ENCODE results near the gene AKT3.

Gene AKT3

GRCh38 chr1:243482141-243483022 lies 367.7 kb downstream of the AKT3 start:
- peak; percentile 81 for DNase-seq

DNA sequence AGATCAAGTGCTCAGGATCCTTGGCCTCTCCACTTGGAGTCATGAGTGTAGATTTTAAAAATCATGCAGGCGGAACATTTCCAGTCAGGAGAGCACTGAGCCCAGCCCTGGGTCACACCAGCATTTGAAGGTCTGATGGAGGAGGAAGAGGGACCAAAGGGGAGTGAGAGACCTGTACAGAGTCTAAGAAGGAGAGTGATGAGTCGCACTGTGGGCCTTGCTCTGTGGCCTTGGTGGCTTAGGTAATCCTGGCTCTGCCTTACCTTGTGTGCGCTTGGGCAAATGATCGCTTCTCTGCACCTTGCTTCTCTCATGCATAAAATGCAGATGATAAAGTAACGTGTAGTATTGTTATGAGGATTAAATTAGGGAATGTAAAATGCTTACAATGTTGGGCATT lies 368.9 kb downstream of the AKT3 start:
- DNase-seq = no peak

DNA sequence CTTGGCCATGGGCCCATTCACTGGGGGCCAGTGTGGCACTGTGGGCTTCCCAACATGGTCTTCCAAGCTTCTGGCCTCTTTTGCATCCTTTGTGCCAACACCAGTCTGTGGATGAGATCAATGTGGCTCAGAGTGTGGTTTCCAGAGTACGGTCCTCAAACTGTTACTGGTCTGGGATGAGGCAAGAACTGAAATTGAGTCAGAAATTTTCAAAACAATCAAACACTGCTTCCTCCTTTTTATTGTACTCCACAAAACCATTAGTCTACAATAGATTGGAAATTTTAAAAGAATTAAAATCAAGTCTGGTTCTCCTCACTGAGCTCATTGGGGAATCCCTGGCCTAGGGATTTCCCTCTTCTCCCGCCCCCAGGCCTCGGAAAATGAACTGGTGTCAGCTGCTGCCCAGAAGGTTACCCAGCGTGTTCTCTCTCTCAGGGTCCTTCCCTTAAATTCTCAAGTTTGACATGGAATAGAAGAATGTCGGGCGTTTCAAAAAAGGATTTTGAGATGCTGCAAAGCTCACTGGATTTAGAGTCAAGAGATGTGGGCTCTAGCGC lies 372.2 kb downstream of the AKT3 start:
- no peak for DNase-seq

GRCh38 chr1:243475966-243476365 lies 374.1 kb downstream of the AKT3 start:
- DNase-seq = peak; percentile 76

GRCh38 chr1:243474906-243475305 lies 375.1 kb downstream of the AKT3 start:
- DNase-seq = peak; percentile 63

DNA sequence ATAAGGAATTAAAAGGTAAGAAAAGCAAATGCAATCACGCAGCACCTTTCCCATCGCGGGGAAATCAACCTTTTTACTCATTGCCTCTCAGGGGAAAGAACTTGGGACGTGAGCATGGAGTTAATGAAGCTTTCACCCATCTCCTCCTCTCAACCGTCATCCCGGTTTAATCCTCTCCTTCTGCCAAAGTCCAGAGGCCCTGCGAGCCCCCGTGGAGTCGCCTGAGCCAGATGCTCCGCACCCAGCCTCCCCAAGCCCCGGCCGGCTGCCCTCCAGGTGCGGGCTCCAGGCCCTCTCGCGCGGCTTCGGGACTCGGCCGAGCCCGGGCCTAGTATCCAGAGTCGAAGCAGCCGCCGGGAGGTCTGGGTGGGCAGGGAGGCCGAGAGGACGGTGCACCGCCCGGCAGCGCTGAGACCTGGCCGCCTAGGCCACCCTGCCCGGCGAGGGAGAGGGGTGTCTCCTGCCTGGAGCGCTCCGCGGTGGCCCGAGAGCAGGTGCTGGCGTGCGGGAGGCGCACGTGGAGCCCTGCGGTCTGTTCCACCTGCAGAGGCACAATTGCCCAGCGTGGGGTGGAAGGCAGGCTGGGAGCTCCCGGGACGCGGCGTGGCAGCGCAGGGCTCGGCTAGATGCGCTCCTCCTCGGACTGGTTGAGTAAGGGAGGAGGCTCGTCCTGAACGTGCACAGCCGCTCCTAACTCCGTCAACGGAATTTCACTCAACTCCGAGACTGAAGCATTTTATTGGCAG lies 375.7 kb downstream of the AKT3 start:
- peak; percentile 84 for DNase-seq

GRCh38 chr1:243473227-243474135 lies 376.6 kb downstream of the AKT3 start:
- DNase-seq = peak; percentile 78

DNA sequence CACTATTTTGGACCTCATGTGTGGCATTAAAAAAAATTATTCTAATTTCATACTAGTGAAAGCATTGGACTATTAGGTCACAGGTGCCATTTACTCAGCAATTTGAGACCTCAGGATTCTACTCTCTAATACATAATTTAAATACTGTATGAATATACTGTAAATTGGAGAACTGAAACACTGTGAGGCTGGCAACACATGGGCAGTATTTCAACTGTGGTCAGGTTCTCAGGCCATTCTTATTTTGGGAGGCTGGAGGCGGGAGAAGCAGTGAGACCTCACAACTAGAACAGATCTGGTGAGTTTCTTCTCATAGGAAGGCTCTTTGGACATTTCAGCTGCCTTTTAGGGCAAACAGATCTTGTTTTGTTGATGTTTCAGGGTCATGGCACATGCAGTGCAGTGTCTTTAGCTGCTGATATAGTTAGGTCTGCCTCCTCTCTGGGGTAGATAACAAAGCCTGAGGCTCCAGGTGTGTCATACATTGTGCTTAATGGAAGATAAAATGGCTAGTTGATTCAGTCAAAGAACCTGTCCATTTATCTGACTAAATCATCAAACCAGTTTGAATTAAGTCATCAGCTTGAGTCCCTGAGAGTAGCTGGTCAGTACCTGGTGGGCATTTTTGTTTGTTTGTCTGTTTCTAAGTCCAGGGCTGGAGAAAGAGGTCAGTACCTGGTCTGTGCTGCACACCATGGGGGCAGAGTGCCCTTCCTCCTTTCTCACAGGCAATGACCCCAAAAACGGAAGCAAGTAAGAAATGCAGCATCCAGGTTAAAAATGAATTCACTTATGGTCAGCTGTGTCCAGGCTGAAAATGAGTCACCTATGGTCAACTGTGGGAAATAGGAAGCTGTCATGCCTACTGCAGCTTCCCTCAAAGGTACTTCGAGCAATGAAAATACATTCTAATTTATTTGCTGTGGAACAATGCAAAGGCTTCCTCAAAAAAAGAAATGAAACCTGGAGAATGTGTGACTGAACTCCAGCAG lies 378.0 kb downstream of the AKT3 start:
- DNase-seq = peak; percentile 39

DNA sequence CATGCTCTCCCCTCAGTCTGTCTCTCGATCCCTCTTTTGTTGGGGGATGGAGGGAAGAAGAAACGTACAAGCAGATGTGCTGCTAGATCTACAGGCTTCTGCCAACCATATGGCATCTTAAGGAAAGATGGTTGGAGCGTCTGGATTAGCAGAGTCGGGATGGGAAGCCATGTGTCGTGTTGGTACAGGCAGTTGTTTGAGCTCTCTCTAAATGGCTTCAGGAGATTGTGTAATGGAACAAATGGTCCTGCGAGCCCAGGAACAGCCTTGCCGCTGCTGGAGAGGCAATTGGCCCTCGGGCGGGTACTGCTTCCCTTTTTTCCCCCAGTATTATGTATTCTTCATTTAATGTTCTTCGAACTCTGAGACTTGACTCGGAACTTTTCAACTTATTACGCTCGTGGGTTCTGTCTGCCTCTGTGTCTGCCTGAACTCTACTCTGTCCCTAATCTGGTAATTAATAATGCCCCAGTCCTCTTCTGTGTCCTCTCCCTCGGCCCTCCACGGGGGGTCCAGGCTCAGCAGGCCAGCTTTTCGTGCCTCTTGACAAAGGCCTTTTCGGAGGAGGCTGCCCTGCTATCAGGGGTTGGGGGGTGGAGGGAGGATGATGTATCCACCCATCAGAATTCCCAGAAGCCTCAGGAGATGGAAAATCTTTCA lies 378.9 kb downstream of the AKT3 start:
- DNase-seq = peak; percentile 84

- peak; percentile 67 for DNase-seq
Observed at GRCh38 chr1:243470502-243470901, 379.5 kb downstream of the AKT3 start.

DNA sequence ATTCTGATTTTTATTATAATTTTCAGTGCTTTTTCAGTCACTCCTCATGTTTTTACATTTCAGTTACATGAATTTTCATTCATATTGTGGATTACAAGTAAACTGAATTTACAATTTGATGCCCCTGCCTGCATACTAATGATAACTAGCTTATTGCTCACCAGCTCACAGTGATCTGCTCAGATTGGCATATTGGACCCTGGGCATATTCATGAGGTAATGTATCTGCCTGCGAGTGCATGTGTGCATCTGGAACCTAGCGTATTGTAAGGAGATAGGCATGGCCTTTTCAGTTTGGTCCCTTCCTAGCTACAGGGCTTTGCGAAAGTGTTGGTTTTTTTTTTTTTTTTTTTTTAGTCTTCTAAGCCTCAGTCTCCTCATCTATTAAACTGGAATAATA lies 380.5 kb downstream of the AKT3 start:
- DNase-seq = no peak

GRCh38 chr1:243465738-243466137 lies 384.3 kb downstream of the AKT3 start:
- no peak for DNase-seq

DNA sequence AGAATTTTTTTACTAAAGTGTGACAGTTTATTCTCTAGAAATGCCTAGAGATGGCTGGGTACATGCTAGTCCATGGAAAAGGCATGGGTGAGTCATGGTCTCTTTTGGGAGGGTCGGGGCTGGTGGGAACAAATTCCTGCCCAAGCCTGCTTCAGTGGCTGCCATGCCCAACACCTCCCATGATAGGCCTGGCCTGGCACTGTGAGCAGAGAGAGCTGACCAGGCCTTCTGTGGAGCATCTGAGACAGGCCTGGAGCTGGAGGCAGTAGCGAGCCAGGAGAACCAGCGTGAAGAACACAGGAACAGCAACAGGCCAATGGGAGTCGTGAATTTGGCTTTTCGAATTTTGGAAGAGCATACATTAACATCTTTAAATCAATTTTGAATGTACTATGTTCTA lies 385.0 kb downstream of the AKT3 start:
- DNase-seq = no peak

DNA sequence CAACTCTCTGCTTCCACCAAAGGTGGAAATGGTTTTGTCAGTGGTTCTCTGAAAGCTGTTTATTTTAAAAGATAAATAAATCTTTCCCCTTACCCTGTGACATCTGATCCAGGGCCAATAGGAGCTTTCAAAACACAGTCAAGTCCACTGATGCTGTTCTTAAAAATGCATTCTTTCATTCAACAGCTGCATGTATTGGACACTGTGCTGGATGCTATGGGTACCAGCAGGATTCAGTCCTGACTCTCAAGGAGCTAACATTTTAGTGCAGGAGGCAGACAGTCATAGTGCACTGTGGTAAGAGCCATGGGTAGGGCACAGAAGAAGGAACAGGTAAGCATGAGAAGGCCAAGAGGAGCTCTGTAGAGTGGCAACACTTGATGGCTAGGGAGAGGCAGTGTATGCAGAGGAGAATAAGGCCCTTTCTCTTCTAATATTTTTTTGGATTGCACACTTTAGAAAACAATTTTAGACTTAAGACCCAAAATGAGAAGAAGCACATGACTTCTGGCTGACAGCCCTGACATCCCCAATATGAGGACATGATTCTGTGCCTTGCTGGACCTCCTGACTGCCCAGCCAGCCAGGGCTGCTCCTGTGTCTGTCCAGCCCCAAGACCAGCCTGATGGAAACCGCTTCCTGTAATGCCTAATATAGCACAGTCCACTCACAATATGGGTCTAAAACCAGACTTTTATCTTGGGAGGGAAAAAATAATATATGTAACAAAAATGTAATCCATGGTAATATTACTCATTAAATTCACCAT lies 386.9 kb downstream of the AKT3 start:
- no peak for DNase-seq

- DNase-seq = no peak
Observed at GRCh38 chr1:243461700-243462099, 388.3 kb downstream of the AKT3 start.

DNA sequence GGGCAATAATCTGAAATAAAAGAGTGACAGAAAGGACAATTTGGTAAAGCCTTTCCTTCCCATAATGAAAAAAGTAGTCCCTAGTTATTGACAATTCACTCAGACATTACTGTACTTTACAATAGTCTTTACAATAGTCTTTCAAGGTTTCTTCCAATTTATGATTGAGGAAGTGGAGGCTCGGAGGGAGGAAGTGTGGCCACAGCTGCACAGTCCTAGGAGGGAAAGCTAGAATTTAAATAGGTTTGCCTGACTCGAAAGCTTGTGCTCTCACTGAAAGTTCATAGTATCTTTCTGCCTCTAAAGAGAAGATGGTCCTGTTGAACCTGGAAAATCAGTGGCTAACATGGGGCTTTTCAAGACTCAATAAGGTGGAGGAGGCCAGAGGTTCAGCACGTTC lies 391.0 kb downstream of the AKT3 start:
- no peak for DNase-seq

DNA sequence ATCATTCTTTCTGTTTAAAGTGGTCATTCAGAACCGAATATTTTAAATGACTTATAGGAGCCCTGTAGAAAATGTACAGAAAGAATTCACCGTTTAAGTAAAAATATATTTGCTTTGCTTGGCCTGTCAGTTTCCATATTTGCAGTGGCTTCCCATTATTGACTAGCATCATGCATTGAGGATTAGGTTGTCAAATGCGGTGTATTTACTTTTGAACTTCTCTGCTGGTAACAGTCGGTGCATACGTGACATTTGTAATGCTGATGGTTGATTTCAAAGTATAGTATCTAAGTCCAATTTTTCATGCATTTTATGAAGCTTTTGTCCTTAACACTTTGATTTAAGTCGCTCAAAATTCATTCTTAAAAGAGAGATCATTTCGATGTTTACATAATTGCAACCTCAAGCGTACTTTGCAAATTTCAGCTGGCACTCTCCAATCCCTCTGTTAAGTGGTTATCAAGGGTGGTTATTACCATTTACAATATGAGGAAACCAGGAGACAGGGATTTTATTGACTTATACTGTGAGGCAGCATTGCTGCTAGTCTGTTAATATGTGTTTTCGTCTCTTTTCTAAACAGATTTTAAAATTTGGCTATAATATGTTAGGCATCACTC lies 392.6 kb downstream of the AKT3 start:
- DNase-seq = no peak

- no peak for DNase-seq
Observed at GRCh38 chr1:243455760-243456651, 394.0 kb downstream of the AKT3 start.
